22Rv1 (cell line): ENCODE results near the gene PMEPA1.

Source experiments
- H3K27ac ChIP-seq: fragments of 450-650 bp; 2 replicates; pipeline ENCODE4 v1.5.1; 2017
- ZFX ChIP-seq: fragments of 450-650 bp; IDR thresholded peaks from 2 replicates; pipeline ENCODE4 v1.6.1; 2017; ENCODE audit warnings: antibody characterized with exemption, borderline replicate concordance
- TF ChIP-seq, protein P1 (sequence below): fragments of 450-650 bp; IDR thresholded peaks from 2 replicates; pipeline ENCODE4 v1.5.1; 2017; ENCODE audit warnings: mild to moderate bottlenecking

PMEPA1 gene

DNA sequence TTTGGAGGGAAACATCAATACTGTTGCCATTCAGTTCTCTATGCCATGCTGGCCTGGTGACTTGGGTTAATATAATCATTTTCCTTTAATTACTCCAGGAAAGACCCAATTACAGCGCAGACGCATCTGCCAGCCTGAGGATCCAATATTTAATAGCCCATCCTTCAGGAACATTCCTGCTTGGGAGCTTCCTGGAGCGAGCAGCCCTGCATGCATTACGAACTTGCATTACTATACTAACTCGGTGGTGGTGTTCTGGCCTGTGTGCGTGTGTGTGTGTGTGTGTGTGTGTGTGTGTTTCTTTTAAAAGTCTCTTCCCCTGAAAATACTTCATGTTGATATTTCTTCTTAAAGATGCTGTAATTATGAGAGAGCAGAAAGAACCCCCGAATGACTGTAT is 26.5 kb downstream of the PMEPA1 start:
- peak overlapping the region; percentile 93 for H3K27ac ChIP-seq
- TF ChIP-seq ZFX: no peak
- TF ChIP-seq, protein P1, sequence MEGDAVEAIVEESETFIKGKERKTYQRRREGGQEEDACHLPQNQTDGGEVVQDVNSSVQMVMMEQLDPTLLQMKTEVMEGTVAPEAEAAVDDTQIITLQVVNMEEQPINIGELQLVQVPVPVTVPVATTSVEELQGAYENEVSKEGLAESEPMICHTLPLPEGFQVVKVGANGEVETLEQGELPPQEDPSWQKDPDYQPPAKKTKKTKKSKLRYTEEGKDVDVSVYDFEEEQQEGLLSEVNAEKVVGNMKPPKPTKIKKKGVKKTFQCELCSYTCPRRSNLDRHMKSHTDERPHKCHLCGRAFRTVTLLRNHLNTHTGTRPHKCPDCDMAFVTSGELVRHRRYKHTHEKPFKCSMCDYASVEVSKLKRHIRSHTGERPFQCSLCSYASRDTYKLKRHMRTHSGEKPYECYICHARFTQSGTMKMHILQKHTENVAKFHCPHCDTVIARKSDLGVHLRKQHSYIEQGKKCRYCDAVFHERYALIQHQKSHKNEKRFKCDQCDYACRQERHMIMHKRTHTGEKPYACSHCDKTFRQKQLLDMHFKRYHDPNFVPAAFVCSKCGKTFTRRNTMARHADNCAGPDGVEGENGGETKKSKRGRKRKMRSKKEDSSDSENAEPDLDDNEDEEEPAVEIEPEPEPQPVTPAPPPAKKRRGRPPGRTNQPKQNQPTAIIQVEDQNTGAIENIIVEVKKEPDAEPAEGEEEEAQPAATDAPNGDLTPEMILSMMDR: no peak

DNA sequence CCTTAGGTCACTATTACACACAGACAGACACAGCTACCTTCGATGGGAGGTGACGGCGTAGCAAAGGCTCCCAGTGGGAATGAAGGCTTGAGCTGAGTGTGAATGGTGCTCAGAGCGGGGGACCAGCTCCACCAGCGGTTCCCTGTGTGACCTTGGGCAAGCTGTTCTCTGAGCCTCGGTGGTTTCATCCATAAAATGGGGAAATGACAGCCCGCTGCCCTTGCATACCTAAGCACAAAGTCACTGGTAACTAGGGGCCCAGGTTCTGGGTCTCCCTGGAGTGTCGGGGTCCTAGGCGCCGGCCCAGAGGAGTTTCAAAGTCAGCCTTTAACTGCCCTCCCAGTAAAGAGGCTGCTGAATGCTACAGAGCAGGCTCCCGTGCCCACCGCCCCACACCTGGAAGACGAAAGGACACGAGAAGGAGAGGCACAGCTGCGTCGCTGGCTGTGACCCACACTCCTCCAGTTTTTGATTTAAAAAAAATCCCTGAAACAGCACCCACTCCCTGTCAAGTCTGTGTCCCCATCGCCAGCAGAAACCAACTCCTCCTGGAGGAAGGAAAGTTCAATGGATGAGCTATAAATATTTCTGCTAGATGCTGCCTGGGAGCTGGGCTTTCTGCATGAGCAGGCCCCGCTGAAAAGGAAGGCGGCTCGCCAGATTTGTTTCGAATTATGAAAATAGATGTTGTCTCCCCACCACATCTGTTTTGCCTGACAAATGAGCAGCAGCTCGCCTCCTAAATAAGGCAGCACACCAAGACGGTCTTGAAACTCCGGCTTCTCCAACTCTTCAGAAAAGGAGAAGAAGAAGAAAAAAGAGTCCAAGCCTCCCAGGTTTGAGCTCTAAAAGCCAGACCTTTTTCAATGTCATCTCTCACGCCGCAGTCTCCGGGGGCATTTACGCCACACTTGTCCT is 27.4 kb downstream of the PMEPA1 start:
- peak overlapping the region; percentile 93 for H3K27ac ChIP-seq
- no peak for TF ChIP-seq ZFX
- TF ChIP-seq, protein P1: no peak

DNA sequence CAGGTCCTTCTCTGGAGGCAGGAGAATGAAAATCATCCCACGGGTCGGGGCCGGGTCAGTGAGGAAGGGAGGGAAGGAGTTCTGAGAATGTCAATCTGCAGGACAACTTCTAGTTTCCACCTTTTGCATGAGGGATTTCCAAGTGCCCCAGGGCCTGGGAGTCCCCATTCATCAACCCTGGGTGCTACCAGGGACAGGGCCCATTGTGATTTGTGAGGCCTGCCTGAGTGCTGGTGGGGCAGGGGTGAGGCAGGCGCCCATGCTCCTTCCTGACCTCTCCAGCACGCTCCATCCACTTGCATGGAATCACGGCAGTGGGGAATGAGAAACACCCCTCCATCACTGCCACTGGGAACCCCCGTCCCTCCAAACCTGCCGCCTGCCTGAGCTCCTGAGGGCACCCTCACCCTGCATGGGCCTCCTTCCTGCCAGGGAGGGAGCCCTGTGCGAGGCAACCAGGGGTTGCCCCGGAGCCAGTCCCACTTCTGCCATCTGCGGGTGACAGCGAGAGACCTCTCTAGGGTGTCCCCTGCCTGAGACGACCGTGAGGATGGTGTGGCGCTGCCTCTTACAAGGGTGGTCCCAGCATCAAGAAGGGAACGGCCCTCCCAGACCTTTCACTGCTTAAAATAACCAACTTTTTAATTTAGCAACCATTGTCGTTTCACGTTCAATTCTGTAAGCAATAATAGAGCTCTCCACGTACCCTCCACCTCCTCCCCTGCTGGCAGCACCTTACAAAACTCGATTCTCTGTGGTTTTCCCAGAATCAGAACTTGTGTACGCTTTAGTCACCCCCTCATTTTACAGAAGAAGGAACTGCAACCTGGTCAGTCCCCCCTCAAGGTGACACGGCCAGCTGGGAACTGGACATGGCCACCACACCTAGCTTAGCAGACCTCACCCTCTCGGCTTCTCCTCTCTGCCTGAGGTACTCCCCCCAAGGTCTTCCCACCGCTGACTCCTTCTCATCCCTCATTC is 28.6 kb downstream of the PMEPA1 start:
- peak overlapping the region; percentile 93 for H3K27ac ChIP-seq
- no peak for TF ChIP-seq ZFX
- TF ChIP-seq, protein P1: no peak

DNA sequence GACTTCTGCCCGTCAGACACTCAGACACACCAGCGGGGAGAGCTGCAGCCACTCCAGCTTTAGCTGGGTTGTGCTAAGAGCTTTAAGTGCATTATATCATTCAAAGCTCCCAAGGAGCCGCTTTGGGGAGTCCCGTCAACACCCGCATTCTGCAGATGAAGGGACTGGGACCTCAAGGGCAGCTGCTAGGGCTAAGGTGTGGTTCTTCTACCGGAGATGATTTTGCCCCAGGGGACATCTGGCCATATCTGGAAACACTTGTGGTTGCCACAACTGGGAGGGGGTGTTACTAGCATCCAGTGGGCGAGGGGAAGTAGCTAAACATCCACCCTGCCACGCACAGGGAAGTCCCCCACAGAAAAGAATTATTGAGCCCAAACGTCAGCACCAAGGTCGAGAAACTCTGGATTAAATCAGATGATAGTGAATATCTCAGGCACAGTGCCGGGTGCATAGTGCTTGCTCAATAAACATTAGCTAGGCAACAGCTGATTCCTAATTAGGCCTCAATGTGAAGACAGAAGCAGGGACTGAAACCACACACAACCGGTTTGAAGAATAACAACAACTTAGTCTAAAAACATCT is 29.6 kb downstream of the PMEPA1 start:
- H3K27ac ChIP-seq: peak overlapping the region; percentile 93
- TF ChIP-seq, protein P1: no peak
- TF ChIP-seq ZFX: no peak

DNA sequence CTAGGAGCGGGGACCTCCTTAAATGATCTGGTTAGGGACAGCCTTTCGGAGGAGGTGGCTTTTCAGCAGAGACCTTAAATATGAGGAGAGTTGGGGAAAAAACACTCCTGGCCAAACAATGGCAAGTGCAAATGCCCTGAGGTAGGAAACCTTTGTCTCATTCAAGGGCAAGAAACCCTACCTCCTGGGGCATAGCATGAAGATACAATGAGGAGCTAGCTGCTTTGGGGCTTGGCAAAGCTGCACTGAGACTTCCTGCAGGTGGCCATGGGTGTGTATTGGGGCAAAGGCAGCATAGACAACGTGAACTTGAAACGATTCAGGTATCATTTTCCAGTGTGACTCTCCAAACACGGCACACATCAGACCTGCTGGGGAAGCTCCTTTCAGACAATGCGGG is 30.7 kb downstream of the PMEPA1 start:
- H3K27ac ChIP-seq: peak overlapping the region; percentile 93
- no peak for TF ChIP-seq ZFX
- TF ChIP-seq, protein P1: no peak

DNA sequence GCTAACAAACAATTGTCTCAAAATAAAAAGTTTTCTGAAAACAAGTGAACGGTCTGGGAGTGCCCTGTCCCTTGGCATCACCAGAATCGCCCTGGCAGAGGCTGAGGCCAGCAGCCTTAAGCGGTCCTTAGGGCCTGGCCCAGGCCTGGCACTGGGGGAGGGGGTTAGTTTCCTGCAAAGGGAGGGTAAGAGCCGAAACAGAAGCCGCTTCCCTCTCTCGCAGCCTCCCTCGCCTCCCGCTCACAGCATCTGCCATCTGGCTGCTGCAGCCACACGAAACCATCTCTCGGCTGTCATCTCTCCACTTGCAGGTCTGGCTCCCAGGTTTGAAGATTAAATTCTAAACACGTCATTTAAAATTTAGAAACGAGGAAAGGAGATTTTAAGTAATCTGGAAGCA is 31.5 kb downstream of the PMEPA1 start:
- peak overlapping the region; percentile 93 for H3K27ac ChIP-seq
- TF ChIP-seq, protein P1: no peak
- TF ChIP-seq ZFX: no peak
